Loucy (cell line): ENCODE measurements around the gene NMT2.

Source experiments
- H2AFZ ChIP-seq: fragments of 200-600 bp; sonication (generic); 2 replicates; pipeline ENCODE4 v1.6.0; 2016; ENCODE audit warnings: antibody characterized with exemption, mild to moderate bottlenecking, low read length, moderate library complexity
- H3F3A ChIP-seq: fragments of 200-600 bp; 2 replicates; pipeline ENCODE4 v1.6.0; 2016; ENCODE audit warnings: antibody characterized with exemption, low read depth, mild to moderate bottlenecking
- H3K27me3 ChIP-seq: fragments of 200-600 bp; sonication (generic); 2 replicates; pipeline ENCODE4 v1.6.1; 2014; ENCODE audit warnings: low read length, mild to moderate bottlenecking; ENCODE audit not compliant: insufficient read depth, poor library complexity, severe bottlenecking
- H3K36me3 ChIP-seq: fragments of 200-600 bp; sonication (generic); 2 replicates; pipeline ENCODE4 v1.6.1; 2016; ENCODE audit warnings: low read length; ENCODE audit not compliant: insufficient read depth
- H3K4me1 ChIP-seq: fragments of 200-600 bp; sonication (generic); 2 replicates; pipeline ENCODE4 v1.5.1; 2014; ENCODE audit warnings: low read length, mild to moderate bottlenecking; ENCODE audit not compliant: insufficient read depth, poor library complexity, severe bottlenecking
- H3K4me2 ChIP-seq: fragments of 200-600 bp; sonication (generic); 2 replicates; pipeline ENCODE4 v1.6.0; 2014; ENCODE audit warnings: antibody characterized with exemption, low read length, low read depth, mild to moderate bottlenecking; ENCODE audit not compliant: poor library complexity, severe bottlenecking
- H3K4me3 ChIP-seq: fragments of 200-600 bp; sonication (generic); 2 replicates; pipeline ENCODE4 v1.5.1; 2014; ENCODE audit warnings: low read length, mild to moderate bottlenecking, mixed read lengths; ENCODE audit not compliant: poor library complexity, severe bottlenecking
- H3K79me2 ChIP-seq: fragments of 200-600 bp; sonication (generic); 2 replicates; pipeline ENCODE4 v1.6.1; 2014; ENCODE audit warnings: low read length; ENCODE audit not compliant: insufficient read depth
- H3K9ac ChIP-seq: fragments of 200-600 bp; sonication (generic); 2 replicates; pipeline ENCODE4 v1.6.0; 2014; ENCODE audit warnings: mild to moderate bottlenecking, low read depth, low read length, moderate library complexity; ENCODE audit not compliant: poor library complexity, severe bottlenecking
- H3K9me2 ChIP-seq: fragments of 200-600 bp; sonication (generic); replicated peaks from 2 replicates; pipeline ENCODE4 v1.6.1; 2016; ENCODE audit warnings: low read depth, low read length, mixed read lengths
- H3K9me3 ChIP-seq: fragments of 200-600 bp; sonication (generic); 2 replicates; pipeline ENCODE4 v1.6.1; 2014; ENCODE audit warnings: mild to moderate bottlenecking, antibody characterized with exemption, low read length, low read depth; ENCODE audit not compliant: insufficient read depth
- H4K20me1 ChIP-seq: fragments of 200-600 bp; sonication (generic); 2 replicates; pipeline ENCODE4 v1.6.0; 2014; ENCODE audit warnings: antibody characterized with exemption, low read length, mild to moderate bottlenecking; ENCODE audit not compliant: insufficient read depth, poor library complexity, severe bottlenecking
- EZH2phosphoT487 ChIP-seq: fragments of 200-600 bp; IDR thresholded peaks from 2 replicates; pipeline ENCODE4 v1.6.1; 2018; ENCODE audit warnings: antibody characterized with exemption, mild to moderate bottlenecking, moderate library complexity, borderline replicate concordance
- TF ChIP-seq, protein P1 (sequence below): fragments of 200-600 bp; sonication (generic); conservative IDR thresholded peaks from 2 replicates; pipeline ENCODE4 v1.5.1; 2014; ENCODE audit warnings: mild to moderate bottlenecking, antibody characterized with exemption, low read length

Gene NMT2

DNA sequence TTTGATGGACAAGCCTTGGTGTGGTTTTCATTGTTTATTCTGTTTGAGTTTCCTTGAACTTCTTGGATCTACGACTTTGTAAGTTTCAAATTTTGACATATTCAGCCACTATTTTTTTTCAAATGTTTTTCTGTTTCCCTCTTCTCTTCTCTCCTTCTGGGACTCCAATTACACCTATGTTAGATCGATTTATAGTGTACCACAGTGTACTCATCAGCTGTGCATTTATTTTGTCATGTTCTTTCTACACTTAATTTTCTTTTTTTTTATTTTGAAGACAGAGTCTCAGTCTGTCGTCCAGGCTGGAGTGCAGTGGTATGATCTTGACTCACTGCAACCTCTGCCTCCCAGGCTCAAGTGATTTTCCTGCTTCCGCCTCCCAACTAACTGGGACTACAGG lies 108.6 kb downstream of the NMT2 start:
- H3K4me2 ChIP-seq, result no peak overlapping the region
- H3K79me2 ChIP-seq, result no peaks in the 10 kb centered on the region
- no peak overlapping the region for H3K9ac ChIP-seq
- no peaks in the 10 kb centered on the region for H3K4me1 ChIP-seq
- no peak for TF ChIP-seq EZH2phosphoT487
- TF ChIP-seq, protein P1, sequence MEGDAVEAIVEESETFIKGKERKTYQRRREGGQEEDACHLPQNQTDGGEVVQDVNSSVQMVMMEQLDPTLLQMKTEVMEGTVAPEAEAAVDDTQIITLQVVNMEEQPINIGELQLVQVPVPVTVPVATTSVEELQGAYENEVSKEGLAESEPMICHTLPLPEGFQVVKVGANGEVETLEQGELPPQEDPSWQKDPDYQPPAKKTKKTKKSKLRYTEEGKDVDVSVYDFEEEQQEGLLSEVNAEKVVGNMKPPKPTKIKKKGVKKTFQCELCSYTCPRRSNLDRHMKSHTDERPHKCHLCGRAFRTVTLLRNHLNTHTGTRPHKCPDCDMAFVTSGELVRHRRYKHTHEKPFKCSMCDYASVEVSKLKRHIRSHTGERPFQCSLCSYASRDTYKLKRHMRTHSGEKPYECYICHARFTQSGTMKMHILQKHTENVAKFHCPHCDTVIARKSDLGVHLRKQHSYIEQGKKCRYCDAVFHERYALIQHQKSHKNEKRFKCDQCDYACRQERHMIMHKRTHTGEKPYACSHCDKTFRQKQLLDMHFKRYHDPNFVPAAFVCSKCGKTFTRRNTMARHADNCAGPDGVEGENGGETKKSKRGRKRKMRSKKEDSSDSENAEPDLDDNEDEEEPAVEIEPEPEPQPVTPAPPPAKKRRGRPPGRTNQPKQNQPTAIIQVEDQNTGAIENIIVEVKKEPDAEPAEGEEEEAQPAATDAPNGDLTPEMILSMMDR, result no peak
- peaks cover 9% of the 10 kb centered on the region; the same call in 1 of the 2 replicates for H3K9me3 ChIP-seq
- H3K36me3 ChIP-seq, result no peaks in the 10 kb centered on the region
- H3K9me2 ChIP-seq, result no peaks in the 10 kb centered on the region
- no peaks in the 10 kb centered on the region for H3K27me3 ChIP-seq
- H4K20me1 ChIP-seq, result no peaks in the 10 kb centered on the region
- H2AFZ ChIP-seq, result no peak overlapping the region
- no peak overlapping the region for H3K4me3 ChIP-seq
- no peaks in the 10 kb centered on the region for H3F3A ChIP-seq

DNA sequence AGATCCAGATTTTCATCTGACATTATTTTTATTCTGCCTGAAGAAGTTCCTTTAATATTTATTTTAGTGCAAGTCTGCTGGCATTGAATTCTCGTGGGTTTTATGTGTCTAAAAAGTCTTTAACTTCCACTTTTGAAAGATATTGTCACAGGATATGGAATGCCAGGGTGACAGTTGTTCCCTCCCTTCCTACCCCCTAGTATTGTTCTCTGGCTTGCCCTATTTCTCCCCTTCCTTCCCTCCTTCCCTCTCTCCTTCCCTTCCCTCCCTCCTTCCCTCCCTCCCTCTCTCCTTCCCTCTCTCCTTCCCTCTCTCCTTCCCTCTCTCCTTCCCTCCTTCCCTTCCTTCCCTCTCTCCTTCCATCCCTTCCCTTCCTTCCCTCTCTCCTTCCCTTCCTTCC lies 109.8 kb downstream of the NMT2 start:
- H3K4me1 ChIP-seq, result no peaks in the 10 kb centered on the region
- H3F3A ChIP-seq, result no peaks in the 10 kb centered on the region
- no peak overlapping the region for H2AFZ ChIP-seq
- no peaks in the 10 kb centered on the region for H4K20me1 ChIP-seq
- H3K79me2 ChIP-seq, result no peaks in the 10 kb centered on the region
- H3K27me3 ChIP-seq, result no peaks in the 10 kb centered on the region
- no peak overlapping the region for H3K9ac ChIP-seq
- H3K4me3 ChIP-seq, result no peak overlapping the region
- H3K9me2 ChIP-seq, result no peaks in the 10 kb centered on the region
- TF ChIP-seq EZH2phosphoT487, result no peak
- TF ChIP-seq, protein P1, result no peak
- H3K4me2 ChIP-seq, result no peak overlapping the region
- peaks cover 9% of the 10 kb centered on the region; the same call in 1 of the 2 replicates for H3K9me3 ChIP-seq
- H3K36me3 ChIP-seq, result no peaks in the 10 kb centered on the region
